Heart left ventricle (tissue), 16 donors: ENCODE data around the gene HDAC8. TPM values are rescaled to one million over a fixed set of nuclear protein-coding genes. Genes with fewer than 3 reads are reported as not detected.
"Not testable (repeated sequence)": the region's sequence is repeated elsewhere in the genome, so short reads cannot be mapped to it uniquely, and the experiment has no call there.

Source experiments
- ATAC-seq, 4 donors: fragments of 200-7000 bp; cut with Tn5 transposase; one replicate each; pipeline ENCODE4 v1.9.1; 2020 to 2022; ENCODE audit warnings: moderate library complexity in 4 of 4, mild to moderate bottlenecking in 3 of 4, moderate number of reproducible peaks in 1 of 4
- DNase-seq, 5 donors: peaks; one replicate each; pipeline ENCODE4 v3.0.0-alpha.2; 2020
- H3K27ac ChIP-seq, 12 donors: fragments of 200-600 bp; sonication (generic) in 4 of 12; one replicate each; pipeline versions ENCODE4 v1.5.0 to v1.8.0; 2016 to 2022; ENCODE audit warnings: mild to moderate bottlenecking in 2 of 12
- H3K27me3 ChIP-seq, 9 donors: fragments of 200-600 bp; sonication (generic) in 2 of 9; one replicate each; pipeline versions ENCODE4 v1.5.1 to v1.8.0; 2016 to 2022; ENCODE audit warnings: mild to moderate bottlenecking in 3 of 9
- H3K36me3 ChIP-seq, 9 donors: fragments of 200-600 bp; sonication (generic) in 2 of 9; one replicate each; pipeline versions ENCODE4 v1.5.0 to v1.8.0; 2018 to 2022; ENCODE audit warnings: mild to moderate bottlenecking in 2 of 9
- H3K4me1 ChIP-seq, 12 donors: fragments of 200-600 bp; sonication (generic) in 4 of 12; one replicate each; pipeline versions ENCODE4 v1.5.0 to v1.8.0; 2016 to 2022; ENCODE audit warnings: mild to moderate bottlenecking in 3 of 12
- H3K4me3 ChIP-seq, 12 donors: fragments of 200-600 bp; sonication (generic) in 4 of 12; one replicate each; pipeline versions ENCODE4 v1.5.0 to v1.8.0; 2017 to 2022; ENCODE audit warnings: mild to moderate bottlenecking in 9 of 12, moderate library complexity in 4 of 12
- H3K9me3 ChIP-seq, 12 donors: fragments of 200-600 bp; sonication (generic) in 4 of 12; one replicate each; pipeline versions ENCODE4 v1.5.0 to v1.8.0; 2016 to 2022; ENCODE audit warnings: mild to moderate bottlenecking in 1 of 12
- CTCF ChIP-seq, 12 donors: fragments of 200-600 bp; sonication (generic) in 4 of 12; IDR thresholded peaks; one replicate each; pipeline versions ENCODE4 v1.5.0 to v1.8.0; 2018 to 2022; ENCODE audit warnings: antibody characterized with exemption in 12 of 12, mild to moderate bottlenecking in 5 of 12
- POLR2A ChIP-seq, 2 donors: fragments of 450-650 bp; IDR thresholded peaks; one replicate each; pipeline ENCODE4 v1.6.1; 2017; ENCODE audit warnings: antibody characterized with exemption in 2 of 2, mild to moderate bottlenecking in 2 of 2, moderate library complexity in 2 of 2
- WGBS, 4 donors: extraction: QIAGEN DNeasy Blood & Tissue Kit in 2 of 4; methylation state at CpG; one replicate each; pipeline versions ENCODE4 v1.1.5 to v1.1.7; 2013 to 2018; 5-methylcytosine and 5-hydroxymethylcytosine counted together
- intact Hi-C, 10 donors: fragments of 100-400 bp; cut with DNase I; formaldehyde crosslinking; loops; one replicate each; pipeline versions ENCODE4 v1.11.1 to v1.14.2; 2022
- polyA plus RNA-seq, 2 donors: library from polyadenylated mRNA; stranded (reverse); fragments of 200-250 nt; gene quantifications; one replicate each; pipeline ENCODE4 v1.2.3, GENCODE V29; 2013
- total RNA-seq, 9 donors: library from RNA; depleted of rRNA in 2 of 9; stranded (reverse); fragments of >200 nt in 2 of 9; fragmentation: NEBNext Ultra II Directional in 3 of 9; extraction: Animal tissue kit (Norgen Biotek cat#: 25700) in 3 of 9; gene quantifications; one replicate each; pipeline versions ENCODE4 v1.1.0 to v1.2.4, GENCODE V29; 2016 to 2023
- donor health status: ischemic (EF 13 %, LVEDD 7.1; RV severe dilation, severe dysfunction).
- donor health status: healthy with polysubstance abuse.
- donor health status: DM: no; HTN: yes; CAD: no.
- donor health status: DM: no; HTN: no; CAD: no.
- donor health status: ischemic (EF 25% LVEDD 6.9; RV normal size, moderate dysfunction).
- donor health status: ischemic (EF 25% LVEDD 5.7; RV mildly dilated, moderate dysfunction).
- donor health status: healthy.
- donor health status: DM: yes; HTN: yes; CAD: no.
- donor health status: ischemic (EF 35%, LVEDD 5.7; RV mildly dilated, moderate dysfunction).
- donor health status: nonischemic (EF 11% LVEDD 7.7; RV severe dilation, severe dysfunction).
- donor health status: DM: yes; HTN: yes; CAD: no.
- donor health status: PGD.
- donor health status: ischemic (EF 29% LVEDD 5.4; RV normal size, mild dysfunction).
- donor health status: nonischemic (EF 23%, LVEDD 6.1; RV moderate dilation, normal function).

Gene HDAC8
- total and polyA plus RNA-seq, 11 donors = 16.1 to 28.1 (median 18.6) TPM

DNA sequence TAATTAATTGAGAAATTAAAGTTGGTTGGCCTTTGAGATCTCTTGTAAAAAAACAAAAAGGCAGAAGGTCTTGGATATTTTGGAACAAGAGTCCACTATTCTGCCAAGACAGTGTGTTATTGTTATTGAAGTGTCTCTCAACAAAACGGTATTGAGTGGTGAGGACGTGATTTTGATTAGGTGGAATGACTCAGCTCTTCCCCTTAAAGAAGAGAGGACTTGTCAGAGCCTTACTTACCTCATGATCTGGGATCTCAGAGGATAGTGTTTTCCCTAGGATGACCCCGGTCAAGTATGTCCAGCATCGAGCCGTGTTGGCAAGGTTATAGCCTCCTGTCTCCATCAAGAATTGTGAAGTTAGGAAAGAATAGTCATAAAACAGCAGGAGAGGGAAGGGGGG, 110.9 kb downstream of the HDAC8 start:
- WGBS, 4 donors = 50 to 56% (median 52%) methylated on average over 5 of the region's 5 CpGs
- peak in 1 of 4 donors; percentile 39 for ATAC-seq

DNA sequence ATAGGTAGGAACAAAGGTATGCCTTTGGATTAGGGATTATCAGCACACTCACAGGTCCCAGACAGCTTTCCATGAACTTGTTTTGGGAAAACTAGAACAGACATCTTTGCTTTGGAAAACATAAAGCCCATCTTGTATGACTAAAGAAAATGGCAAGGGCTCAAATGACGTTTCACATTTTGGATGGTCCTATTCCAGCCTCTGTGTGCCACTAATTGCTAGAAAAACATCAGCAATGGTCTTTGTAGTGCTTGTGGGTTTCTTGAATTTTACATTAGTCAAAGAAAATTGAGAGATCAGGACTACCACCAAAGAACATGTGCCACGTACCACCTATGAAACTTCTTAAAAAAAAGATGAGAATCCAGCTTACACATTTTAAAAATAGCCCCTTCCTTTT, 111.4 kb downstream of the HDAC8 start:
- WGBS, 4 donors = 61 to 91% (median 72%) methylated on average over 2 of the region's 2 CpGs
- H3K9me3 ChIP-seq = no peaks in the 10 kb centered on the region
- peaks cover 0 to 33% (median 7%) of the 10 kb centered on the region in 9 donors for H3K36me3 ChIP-seq
- DNase-seq = no peak
- TF ChIP-seq POLR2A (IDR thresholded peaks at IDR 0.05) (no peak), CTCF (IDR thresholded peaks at IDR 0.05) (no peak)
- no peaks in the 10 kb centered on the region for H3K27me3 ChIP-seq
- intact Hi-C loops = no loop called here
- ATAC-seq = no peak
- H3K4me3 ChIP-seq = no peak overlapping the region
- no peak overlapping the region for H3K27ac ChIP-seq
- H3K4me1 ChIP-seq = peaks cover 0 to 3% (median 0%) of the 10 kb centered on the region in 12 donors

More for the DNA sequence above, 110.9 kb downstream of the HDAC8 start:
- Histone ChIP-seq H3K27ac (no peak overlapping the region), H3K9me3 (no peaks in the 10 kb centered on the region), H3K36me3 (peaks cover 0 to 33% (median 7%) of the 10 kb centered on the region in 9 donors), H3K27me3 (no peaks in the 10 kb centered on the region), H3K4me1 (peaks cover 0 to 8% (median 0%) of the 10 kb centered on the region in 12 donors), H3K4me3 (no peak overlapping the region)
- TF ChIP-seq CTCF (IDR thresholded peaks at IDR 0.05) (no peak), POLR2A (IDR thresholded peaks at IDR 0.05) (no peak)
- DNase-seq = no peak
- intact Hi-C loops = no loop called here

DNA sequence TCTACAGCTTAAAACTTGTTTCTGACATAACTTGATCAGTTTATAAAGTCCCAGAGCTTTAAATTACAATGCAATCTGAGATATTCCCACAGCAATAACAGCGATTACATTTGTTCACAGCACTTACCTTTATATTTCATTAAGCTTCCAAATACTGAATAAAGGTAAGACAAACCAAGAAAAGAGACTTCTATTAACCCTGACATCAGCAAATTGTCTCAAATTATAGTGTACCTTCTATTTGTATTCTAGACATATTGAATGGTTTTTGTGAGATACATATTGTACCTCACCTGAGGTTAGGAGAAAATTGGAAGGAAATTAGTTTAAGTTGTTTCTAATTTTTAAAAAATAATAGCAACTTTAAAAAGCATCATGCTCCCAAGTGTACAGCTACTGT, 111.9 kb downstream of the HDAC8 start:
- Histone ChIP-seq H3K27ac (no peak overlapping the region), H3K36me3 (peaks cover 0 to 33% (median 7%) of the 10 kb centered on the region in 9 donors), H3K9me3 (no peaks in the 10 kb centered on the region), H3K27me3 (no peaks in the 10 kb centered on the region), H3K4me3 (no peak overlapping the region), H3K4me1 (peaks cover 0 to 3% (median 0%) of the 10 kb centered on the region in 12 donors)
- intact Hi-C loops = no loop called here
- WGBS, 4 donors = 87 to 98% (median 94%) methylated on average over 1 of the region's 1 CpG
- DNase-seq (no peak), ATAC-seq (no peak)
- TF ChIP-seq CTCF (IDR thresholded peaks at IDR 0.05) (no peak), POLR2A (IDR thresholded peaks at IDR 0.05) (no peak)

DNA sequence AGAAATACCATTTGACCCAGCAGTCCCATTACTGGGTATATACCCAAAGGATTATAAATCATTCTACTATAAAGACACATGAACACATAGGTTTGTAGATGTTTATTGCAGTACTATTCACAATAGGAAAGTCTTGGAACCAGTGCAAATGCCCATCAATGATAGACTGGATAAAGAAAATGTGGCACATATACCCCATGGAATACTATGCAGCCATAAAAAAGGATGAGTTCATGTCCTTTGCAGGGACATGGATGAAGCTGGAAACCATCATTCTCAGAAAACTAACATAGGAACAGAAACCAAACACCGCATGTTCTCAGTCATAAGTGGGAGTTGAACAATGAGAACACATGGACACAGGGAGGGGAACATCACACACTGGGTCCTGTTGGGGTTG, 123.6 kb downstream of the HDAC8 start:
- H3K36me3 ChIP-seq, intact Hi-C loops, H3K27ac ChIP-seq, H3K27me3 ChIP-seq, H3K4me3 ChIP-seq, DNase-seq, ATAC-seq, H3K9me3 ChIP-seq, H3K4me1 ChIP-seq: not testable (repeated sequence)
- WGBS, 4 donors = 95 to 100% (median 100%) methylated on average over 1 of the region's 1 CpG

- peaks cover 0 to 11% (median 0%) of the 10 kb centered on the region in 9 donors for H3K36me3 ChIP-seq
- H3K27me3 ChIP-seq, H3K4me3 ChIP-seq, intact Hi-C loops, DNase-seq, H3K4me1 ChIP-seq, H3K27ac ChIP-seq, ATAC-seq: not testable (repeated sequence)
- 85 to 95% (median 90%) methylated on average over 14 to 16 of the region's 16 CpGs for WGBS, 4 donors
- H3K9me3 ChIP-seq = peaks cover 0 to 22% (median 3%) of the 10 kb centered on the region in 12 donors
These were observed 131.9 kb downstream of the HDAC8 start for GRCh38 chrX:72440764-72441163.
